KMS-11 (cell line): Measurements from ENCODE around the gene CHST12.

Experiments
- H2AFZ ChIP-seq: fragments of 200-600 bp; sonication (generic); 2 replicates; pipeline ENCODE4 v1.6.1; 2016; ENCODE audit warnings: antibody characterized with exemption, mixed run types, low read depth
- H3K27ac ChIP-seq: fragments of 200-600 bp; sonication (generic); 2 replicates; pipeline ENCODE4 v1.6.1; 2016; ENCODE audit warnings: mild to moderate bottlenecking, mixed run types
- H3K27me3 ChIP-seq: fragments of 200-600 bp; sonication (generic); 2 replicates; pipeline ENCODE4 v1.6.1; 2017; ENCODE audit warnings: mild to moderate bottlenecking, low read depth, mixed run types, moderate library complexity; ENCODE audit not compliant: insufficient read depth
- H3K36me3 ChIP-seq: fragments of 200-600 bp; sonication (generic); 2 replicates; pipeline ENCODE4 v1.6.1; 2017; ENCODE audit warnings: mild to moderate bottlenecking, mixed run types; ENCODE audit not compliant: insufficient read depth
- H3K4me1 ChIP-seq: fragments of 200-600 bp; sonication (generic); 2 replicates; pipeline ENCODE4 v1.6.1; 2016; ENCODE audit warnings: mild to moderate bottlenecking, low read depth, mixed run types; ENCODE audit not compliant: poor library complexity, severe bottlenecking
- H3K4me2 ChIP-seq: fragments of 200-600 bp; sonication (generic); 2 replicates; pipeline ENCODE4 v1.7.0; 2016; ENCODE audit warnings: mild to moderate bottlenecking, mixed run types
- H3K4me3 ChIP-seq: fragments of 200-600 bp; sonication (generic); IDR thresholded peaks from 2 replicates; pipeline ENCODE4 v1.6.1; 2017; ENCODE audit warnings: low read depth, low read length, mixed read lengths; ENCODE audit not compliant: insufficient read depth
- H3K79me2 ChIP-seq: fragments of 200-600 bp; sonication (generic); 2 replicates; pipeline ENCODE4 v1.6.1; 2016; ENCODE audit warnings: low read depth, mixed run types; ENCODE audit not compliant: insufficient read depth
- H3K9ac ChIP-seq: fragments of 200-600 bp; sonication (generic); 2 replicates; pipeline ENCODE4 v1.6.1; 2016; ENCODE audit warnings: mild to moderate bottlenecking, mixed run types
- H4K20me1 ChIP-seq: fragments of 200-600 bp; sonication (generic); 2 replicates; pipeline ENCODE4 v1.6.1; 2016; ENCODE audit warnings: mild to moderate bottlenecking, mixed run types; ENCODE audit not compliant: insufficient read depth
- CTCF ChIP-seq: fragments of 200-600 bp; sonication (generic); conservative IDR thresholded peaks from 2 replicates; pipeline ENCODE4 v1.6.1; 2017; ENCODE audit warnings: low read depth, mild to moderate bottlenecking, antibody characterized with exemption, low read length, moderate library complexity, mixed read lengths

CHST12 gene

GRCh38 chr7:2403014-2403717 lies at the start of gene CHST12:
Gene CHST12, plus strand, starts transcription at chr7:2403611. Its CDS starts 29,029 bp downstream, at chr7:2432640.
- peak within 1 kb of the TSS; percentile 81; the same call in 1 of the 2 replicates for H3K27ac ChIP-seq
- peaks cover 78% of the 10 kb centered on the region for H3K4me1 ChIP-seq

GRCh38 chr7:2353936-2354185 lies 49.5 kb upstream of the CHST12 start:
- Histone ChIP-seq H3K4me2 (peak overlapping the region; percentile 80; the same call in 1 of the 2 replicates), H3K27ac (peak overlapping the region; percentile 94), H2AFZ (peak overlapping the region; percentile 78), H3K36me3 (peaks cover 7% of the 10 kb centered on the region; the same call in 1 of the 2 replicates), H4K20me1 (peaks cover 30% of the 10 kb centered on the region), H3K4me3 (no peak overlapping the region), H3K27me3 (no peaks in the 10 kb centered on the region), H3K79me2 (peaks cover 52% of the 10 kb centered on the region), H3K9ac (peak overlapping the region; percentile 98), H3K4me1 (peaks cover 34% of the 10 kb centered on the region)
- TF ChIP-seq CTCF = no peak

More at GRCh38 chr7:2403014-2403717, at the start of gene CHST12:
- no peak for TF ChIP-seq CTCF
- Histone ChIP-seq H3K27me3 (no peaks in the 10 kb centered on the region), H3K36me3 (no peaks in the 10 kb centered on the region), H3K4me3 (no peak within 1 kb of the TSS), H3K9ac (peak within 1 kb of the TSS; percentile 47; the same call in 1 of the 2 replicates), H3K4me2 (peak within 1 kb of the TSS; percentile 82), H2AFZ (peak within 1 kb of the TSS; percentile 79), H4K20me1 (no peaks in the 10 kb centered on the region), H3K79me2 (peaks cover 24% of the 10 kb centered on the region)

GRCh38 chr7:2354186-2354938 lies 49.0 kb upstream of the CHST12 start, which contains the start of gene EIF3B:
Gene EIF3B, plus strand, starts transcription at chr7:2354827. Its CDS starts 95 bp downstream, at chr7:2354922.
- Histone ChIP-seq H3K27ac (peak within 1 kb of the TSS; percentile 94), H3K4me1 (peaks cover 38% of the 10 kb centered on the region), H3K79me2 (peaks cover 57% of the 10 kb centered on the region), H3K36me3 (peaks cover 7% of the 10 kb centered on the region; the same call in 1 of the 2 replicates), H3K9ac (peak within 1 kb of the TSS; percentile 98), H3K4me2 (peak within 1 kb of the TSS; percentile 80), H4K20me1 (peaks cover 35% of the 10 kb centered on the region), H2AFZ (peak within 1 kb of the TSS; percentile 78), H3K4me3 (no peak within 1 kb of the TSS), H3K27me3 (no peaks in the 10 kb centered on the region)
- TF ChIP-seq CTCF = no peak

- Histone ChIP-seq H3K27me3 (no peaks in the 10 kb centered on the region), H4K20me1 (peaks cover 43% of the 10 kb centered on the region), H3K4me1 (peaks cover 38% of the 10 kb centered on the region), H3K36me3 (peaks cover 7% of the 10 kb centered on the region; the same call in 1 of the 2 replicates), H3K4me3 (no peak overlapping the region), H3K4me2 (peak overlapping the region; percentile 64), H2AFZ (0 out of 2 replicates have a peak overlapping the region, but pooled peaks have one; percentile 3), H3K27ac (peak overlapping the region; percentile 94), H3K9ac (peak overlapping the region; percentile 98), H3K79me2 (peaks cover 65% of the 10 kb centered on the region)
- no peak for TF ChIP-seq CTCF
These were observed 48.3 kb upstream of the CHST12 start for GRCh38 chr7:2354939-2355704.
